MV-4-11 (cell line): ENCODE data around the gene PLAC1.

Experiments
- DNase-seq: peaks from one replicate; lab custom pipeline; 2025; lab: John Stamatoyannopoulos, UW

PLAC1 gene

DNA sequence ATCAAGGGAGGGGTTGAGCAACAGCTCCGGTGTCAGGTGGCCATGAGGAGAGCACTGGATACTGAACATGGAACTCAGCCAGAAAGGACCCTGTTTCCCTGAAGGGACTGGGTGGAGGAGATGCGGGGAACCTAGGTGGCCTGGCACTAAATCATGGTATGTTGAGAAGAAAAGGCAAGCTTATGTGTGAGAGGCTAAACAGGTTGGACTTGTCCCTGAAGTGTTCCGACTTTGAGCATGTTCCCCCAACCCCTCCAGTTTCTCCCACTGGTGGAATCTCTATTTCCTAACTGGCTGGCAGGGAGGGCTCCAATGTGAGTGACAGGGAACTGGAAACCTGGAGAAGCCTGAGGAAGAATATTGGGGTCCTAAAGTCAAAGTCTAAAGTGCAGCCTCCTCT is 69.5 kb downstream of the PLAC1 start:
- DNase-seq, result no peak

DNA sequence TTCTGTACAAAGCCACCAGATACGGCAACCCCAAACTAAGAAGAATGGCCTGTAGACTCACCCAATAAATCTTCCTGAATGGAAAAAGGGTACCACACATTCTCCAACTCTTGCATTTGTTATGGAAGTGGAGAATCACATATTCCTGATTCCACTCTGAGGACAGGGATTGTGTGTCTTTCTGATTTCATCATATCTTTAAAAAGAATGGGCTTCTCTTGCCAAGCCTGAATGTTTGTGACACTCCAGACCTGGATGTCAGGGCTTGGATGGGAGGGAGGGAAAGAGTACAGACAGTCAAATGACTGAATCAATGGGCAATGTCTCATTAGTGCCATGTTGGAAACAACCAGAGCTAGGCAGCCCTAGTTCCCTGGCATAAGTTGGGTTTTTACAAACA is 77.4 kb downstream of the PLAC1 start:
- no peak for DNase-seq

DNA sequence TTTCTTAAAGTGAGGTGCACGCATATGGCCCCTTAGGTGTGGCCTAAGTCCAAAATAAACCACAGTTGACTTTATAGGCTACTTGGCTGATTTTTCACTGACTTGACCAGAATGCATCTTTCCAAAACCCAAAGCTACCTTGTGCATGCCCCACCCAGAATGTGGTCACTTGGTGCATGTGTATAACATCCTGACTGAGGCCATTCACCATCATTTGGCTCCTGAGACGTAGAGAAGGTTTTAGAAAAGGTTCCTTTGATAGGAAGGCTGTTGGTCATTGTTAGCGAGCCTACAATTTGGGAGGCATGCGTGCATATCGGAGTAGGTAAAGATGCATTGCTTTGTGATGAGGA is 84.6 kb downstream of the PLAC1 start:
- no peak for DNase-seq

- no peak for DNase-seq
Measured at GRCh38 chrX:134572816-134573682, 85.2 kb downstream of the PLAC1 start.

GRCh38 chrX:134571796-134572195 is 86.5 kb downstream of the PLAC1 start:
- DNase-seq, result no peak

GRCh38 chrX:134570899-134571298 is 87.4 kb downstream of the PLAC1 start:
- DNase-seq, result peak; percentile 64

DNA sequence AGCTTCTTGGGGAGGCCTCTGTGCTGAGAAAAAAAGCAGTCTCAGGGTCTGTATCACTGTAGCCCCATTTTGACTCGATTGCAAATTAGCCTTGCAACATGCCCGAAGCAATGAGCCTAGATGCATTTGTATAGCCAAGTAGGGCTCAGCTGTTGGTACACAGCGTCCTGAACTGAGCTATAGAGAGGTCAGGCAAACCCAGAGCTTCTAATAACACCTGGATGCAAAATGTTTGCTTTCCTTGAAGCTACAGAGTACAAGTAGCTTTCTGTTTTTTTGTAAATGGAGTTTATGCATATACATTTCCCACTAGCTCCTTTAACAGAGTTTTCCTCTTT is 87.8 kb downstream of the PLAC1 start:
- DNase-seq, result no peak

DNA sequence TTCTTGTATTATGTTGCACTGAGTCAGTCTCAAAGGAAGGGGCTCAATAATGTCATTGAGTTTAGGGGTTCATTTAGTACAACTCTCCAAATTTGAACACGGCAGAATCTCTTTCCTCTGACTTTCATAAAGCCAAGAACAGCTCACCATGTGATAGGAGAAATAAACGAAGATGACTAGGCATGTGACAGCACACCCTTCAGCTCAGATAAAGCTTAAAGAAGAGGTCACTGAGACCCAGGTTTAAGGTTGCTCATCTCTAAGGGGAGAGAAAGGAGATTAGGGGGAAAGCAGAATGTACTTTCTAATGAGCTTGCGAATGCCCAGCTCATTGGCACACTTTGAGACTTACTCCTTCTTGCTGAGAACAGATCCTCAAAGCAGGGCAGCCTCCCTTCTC is 89.0 kb downstream of the PLAC1 start:
- DNase-seq, result no peak

- no peak for DNase-seq
Measured at GRCh38 chrX:134568285-134569016, 89.8 kb downstream of the PLAC1 start.

GRCh38 chrX:134566506-134566905 is 91.8 kb downstream of the PLAC1 start:
- DNase-seq, result no peak

DNA sequence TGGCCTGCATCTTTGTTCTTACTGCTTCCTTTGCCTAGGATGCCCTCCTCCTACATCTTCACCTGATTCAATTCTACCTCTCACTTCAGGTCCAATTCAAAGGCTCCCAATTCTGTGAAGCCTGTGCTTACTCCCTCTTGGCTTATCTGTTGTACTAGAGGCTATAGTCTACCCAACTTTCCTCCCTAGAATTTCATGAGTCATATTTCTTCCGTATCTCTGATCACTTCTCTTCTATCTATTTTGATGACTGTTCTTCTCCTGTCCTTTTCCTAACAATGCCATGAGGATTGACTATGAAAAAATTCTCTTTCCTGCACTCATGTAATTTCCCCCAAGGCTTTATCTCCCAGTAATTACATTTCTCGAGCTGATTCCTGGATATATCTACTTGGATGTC is 96.3 kb downstream of the PLAC1 start:
- no peak for DNase-seq

GRCh38 chrX:134558133-134558532 is 100.1 kb downstream of the PLAC1 start:
- no peak for DNase-seq

- peak; percentile 27 for DNase-seq
Measured at GRCh38 chrX:134554291-134554690, 104.0 kb downstream of the PLAC1 start.

DNA sequence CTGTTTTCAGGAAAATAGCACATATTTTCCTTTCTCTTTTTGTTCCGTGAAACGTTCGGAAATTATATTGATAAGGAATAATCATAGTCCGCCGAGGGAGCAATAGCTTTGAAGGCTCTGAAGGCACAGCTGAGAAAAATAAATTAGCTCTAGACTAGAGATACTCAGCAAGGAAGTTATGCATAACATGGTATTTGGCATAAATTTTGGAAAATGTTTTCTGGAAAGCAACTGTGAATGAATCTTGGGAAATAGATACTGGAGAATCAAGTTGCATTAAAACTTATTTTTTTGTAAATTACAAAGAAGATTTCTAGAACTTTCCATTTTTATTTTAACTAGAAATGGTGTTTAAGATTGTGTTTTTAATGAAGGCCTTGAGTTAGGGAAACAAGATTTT is 105.9 kb downstream of the PLAC1 start:
- no peak for DNase-seq

GRCh38 chrX:134551376-134552048 is 106.8 kb downstream of the PLAC1 start:
- no peak for DNase-seq

GRCh38 chrX:134548257-134549201 is 109.7 kb downstream of the PLAC1 start:
- no peak for DNase-seq

DNA sequence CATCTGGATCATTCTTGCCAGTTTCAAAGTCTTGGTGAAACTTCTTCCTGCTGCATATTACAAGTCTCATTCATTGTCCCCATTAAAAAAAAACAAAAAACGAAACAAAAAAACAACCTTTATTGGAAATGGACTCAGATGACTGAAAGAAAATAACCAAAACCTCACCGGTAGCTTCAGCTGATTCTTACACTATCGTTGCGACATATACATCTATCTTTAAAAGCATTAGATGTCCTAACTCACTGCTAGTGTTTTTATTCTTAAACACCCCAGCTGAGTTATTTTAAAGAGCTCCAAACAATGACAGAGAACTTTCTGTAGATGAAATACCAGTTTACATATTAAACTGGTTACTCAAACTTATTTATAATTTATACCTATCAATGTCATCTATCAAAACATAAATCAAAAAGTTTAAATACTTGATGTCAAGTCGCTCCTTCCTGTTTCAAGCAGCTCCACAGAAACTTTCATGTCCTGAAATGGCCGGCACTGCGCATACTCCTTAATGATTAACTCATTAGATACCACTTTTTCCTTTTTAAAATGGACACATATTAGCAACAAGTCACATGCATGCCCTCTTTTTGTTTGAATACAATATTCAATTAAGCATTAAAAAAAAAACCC is 111.1 kb downstream of the PLAC1 start:
- no peak for DNase-seq

DNA sequence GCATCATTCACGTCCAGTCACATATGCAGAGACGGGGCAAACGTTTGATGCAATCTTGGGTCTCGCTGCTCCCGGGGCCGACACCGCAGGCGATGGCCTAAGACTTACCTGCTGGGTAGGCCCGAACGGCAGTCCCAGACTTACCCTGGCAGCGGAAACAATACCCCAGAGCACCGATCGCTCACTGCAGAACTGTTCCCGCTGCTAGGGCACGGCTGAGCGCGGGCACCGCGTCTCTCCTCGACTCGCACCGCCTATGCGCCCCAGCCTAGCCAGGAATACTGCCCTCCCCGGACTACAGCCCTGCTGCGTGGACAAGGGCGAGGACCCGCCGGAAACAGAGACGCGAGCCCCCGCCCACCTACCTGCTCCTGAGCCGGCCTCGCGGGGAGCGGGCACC is 112.1 kb downstream of the PLAC1 start:
- DNase-seq, result no peak

DNA sequence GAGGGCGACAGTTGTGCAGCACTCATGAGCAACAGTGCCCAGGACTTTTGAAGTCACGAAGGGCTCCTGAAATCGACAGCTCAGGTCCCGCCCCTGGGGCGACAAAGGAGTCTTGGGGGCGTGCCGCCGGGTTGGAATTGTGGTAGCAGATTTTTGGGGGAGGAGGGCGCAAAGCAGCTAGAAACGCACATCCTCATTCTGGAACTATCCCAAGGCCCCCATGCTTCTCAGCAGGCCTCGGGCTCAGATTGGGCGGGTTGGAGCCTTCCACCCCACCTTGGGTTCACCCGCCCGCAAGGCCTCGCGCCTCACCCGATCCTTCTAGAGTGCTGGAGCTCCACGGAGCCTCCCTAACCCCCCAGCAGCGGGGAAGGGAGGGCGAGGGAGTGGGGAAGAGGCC is 112.8 kb downstream of the PLAC1 start:
- no peak for DNase-seq

DNA sequence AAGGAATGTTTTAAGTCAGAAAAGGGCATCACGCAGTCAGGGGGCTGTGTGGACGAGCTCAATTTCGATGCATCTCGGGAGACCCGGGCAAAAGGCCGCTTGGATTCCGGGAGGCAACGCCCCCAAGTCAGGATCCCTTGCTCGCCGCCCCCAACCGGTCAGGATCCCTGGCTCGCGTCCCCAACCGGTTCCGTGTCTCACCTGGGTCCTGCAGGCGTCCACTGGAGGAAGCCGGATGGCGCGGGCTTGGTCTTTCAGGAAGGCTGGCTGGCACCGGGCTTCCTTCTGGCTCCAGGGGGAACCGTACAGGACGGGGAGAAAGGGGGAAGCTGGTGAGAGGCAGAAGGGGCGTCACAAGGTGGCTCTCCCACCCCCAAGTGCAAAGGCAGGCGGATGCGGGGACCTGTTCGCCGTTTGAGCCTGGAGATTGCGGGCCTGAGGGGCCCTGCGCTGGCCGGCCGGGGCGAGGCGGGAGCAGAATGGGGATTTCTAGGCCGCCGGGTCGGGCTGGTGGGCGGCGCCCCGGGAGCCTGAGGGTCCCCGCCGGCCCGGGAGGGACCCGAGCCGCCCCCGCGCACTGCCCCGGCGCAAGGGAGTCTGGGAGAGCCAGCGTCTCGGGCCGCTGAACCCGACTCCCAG is 113.6 kb downstream of the PLAC1 start:
- no peak for DNase-seq

DNA sequence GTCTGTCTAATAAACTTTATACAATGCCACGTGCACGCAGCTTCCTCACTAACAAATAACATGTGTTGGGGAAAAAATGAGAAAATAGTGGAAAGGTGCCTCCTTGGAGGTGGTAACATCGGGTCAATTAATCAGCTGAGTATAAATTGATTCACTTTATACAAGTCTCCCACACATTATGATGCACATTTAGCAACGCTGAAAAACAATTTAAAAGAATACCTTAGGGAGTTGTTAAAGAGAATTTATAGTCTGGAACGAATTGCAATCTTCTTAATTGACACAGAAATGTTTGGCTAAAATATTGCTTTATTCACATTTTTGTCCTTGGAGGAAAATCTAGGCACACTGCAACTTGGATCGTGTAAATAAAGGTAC is 114.1 kb downstream of the PLAC1 start:
- DNase-seq, result no peak
